AG10803 (cell line): Measurements from ENCODE around the gene TBC1D9.
A peak's percentile ranks its signal among the peaks of the same experiment; 100 is the strongest.

ENCODE experiments used
- DNase-seq: peaks from one replicate; pipeline ENCODE4 v3.0.0; 2010; ENCODE audit warnings: low read depth
- H3K4me3 ChIP-seq: 2 replicates; pipeline ENCODE4 v1.5.1; 2011; ENCODE audit warnings: mild to moderate bottlenecking, low read length, control low read depth
- TF ChIP-seq, protein P1 (sequence below): conservative IDR thresholded peaks from 2 replicates; pipeline ENCODE4 v1.5.1; 2011; ENCODE audit warnings: mild to moderate bottlenecking, low read length, control low read depth, inconsistent platforms

TBC1D9 gene

DNA sequence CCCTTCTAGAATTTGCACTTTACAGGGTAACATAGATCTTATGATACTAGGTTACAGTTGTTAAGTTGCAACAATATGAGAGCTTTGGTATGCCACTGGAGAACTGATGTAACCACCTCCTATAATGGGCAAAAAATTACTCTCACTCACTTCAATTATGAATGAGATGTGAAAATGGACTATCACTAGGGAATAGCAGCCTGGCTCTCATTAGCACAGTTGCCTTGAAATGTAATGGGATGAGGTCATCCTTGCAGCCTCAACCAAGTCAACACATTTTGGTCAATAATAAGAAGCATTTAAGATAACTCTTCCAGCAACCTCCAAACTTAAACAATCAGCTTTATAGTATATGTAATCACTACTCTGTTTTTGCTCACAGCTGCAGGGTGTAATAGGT is 69.4 kb downstream of the TBC1D9 start:
- H3K4me3 ChIP-seq, result no peak overlapping the region
- TF ChIP-seq, protein P1, sequence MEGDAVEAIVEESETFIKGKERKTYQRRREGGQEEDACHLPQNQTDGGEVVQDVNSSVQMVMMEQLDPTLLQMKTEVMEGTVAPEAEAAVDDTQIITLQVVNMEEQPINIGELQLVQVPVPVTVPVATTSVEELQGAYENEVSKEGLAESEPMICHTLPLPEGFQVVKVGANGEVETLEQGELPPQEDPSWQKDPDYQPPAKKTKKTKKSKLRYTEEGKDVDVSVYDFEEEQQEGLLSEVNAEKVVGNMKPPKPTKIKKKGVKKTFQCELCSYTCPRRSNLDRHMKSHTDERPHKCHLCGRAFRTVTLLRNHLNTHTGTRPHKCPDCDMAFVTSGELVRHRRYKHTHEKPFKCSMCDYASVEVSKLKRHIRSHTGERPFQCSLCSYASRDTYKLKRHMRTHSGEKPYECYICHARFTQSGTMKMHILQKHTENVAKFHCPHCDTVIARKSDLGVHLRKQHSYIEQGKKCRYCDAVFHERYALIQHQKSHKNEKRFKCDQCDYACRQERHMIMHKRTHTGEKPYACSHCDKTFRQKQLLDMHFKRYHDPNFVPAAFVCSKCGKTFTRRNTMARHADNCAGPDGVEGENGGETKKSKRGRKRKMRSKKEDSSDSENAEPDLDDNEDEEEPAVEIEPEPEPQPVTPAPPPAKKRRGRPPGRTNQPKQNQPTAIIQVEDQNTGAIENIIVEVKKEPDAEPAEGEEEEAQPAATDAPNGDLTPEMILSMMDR, result no peak
- DNase-seq, result peak; percentile 80

DNA sequence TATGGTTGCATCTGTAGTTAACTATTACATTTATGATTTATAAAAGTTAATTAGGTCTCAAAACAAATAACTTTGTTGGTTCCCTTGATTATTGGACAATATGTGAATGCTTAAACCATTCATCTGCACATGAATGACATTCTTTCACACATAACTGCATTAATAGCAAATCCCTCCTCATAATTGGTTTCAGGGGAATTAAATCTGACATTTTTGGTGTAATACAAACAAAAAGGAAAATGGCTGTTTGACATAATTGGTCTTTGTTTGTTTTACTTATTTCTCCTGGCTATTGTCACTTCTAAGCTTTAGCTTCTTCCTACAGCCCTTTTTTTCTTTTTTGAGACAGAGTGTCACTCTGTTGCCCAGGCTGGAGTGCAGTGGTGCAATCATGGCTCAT is 71.9 kb downstream of the TBC1D9 start:
- H3K4me3 ChIP-seq, result no peak overlapping the region
- TF ChIP-seq, protein P1, result no peak
- no peak for DNase-seq

DNA sequence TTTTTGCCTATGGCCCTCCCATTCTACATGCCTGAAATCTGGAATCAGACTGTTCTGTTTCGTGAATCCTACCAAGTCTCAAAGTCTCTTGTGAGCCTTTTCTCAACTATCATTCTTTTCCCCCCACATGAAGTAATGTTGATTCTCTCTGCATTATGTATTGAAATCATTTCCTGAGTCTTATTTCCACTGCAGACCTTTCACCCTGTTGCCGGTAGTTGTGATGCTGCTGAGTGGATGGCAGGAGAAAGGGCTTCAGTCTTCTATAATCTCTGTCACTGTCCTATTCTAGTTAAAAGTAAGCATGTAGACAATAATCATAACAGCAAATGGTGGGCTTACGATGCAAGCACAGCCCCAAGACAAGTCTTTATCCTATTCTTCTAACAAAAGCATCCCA is 75.0 kb downstream of the TBC1D9 start:
- H3K4me3 ChIP-seq, result no peak overlapping the region
- no peak for DNase-seq
- TF ChIP-seq, protein P1, result no peak

DNA sequence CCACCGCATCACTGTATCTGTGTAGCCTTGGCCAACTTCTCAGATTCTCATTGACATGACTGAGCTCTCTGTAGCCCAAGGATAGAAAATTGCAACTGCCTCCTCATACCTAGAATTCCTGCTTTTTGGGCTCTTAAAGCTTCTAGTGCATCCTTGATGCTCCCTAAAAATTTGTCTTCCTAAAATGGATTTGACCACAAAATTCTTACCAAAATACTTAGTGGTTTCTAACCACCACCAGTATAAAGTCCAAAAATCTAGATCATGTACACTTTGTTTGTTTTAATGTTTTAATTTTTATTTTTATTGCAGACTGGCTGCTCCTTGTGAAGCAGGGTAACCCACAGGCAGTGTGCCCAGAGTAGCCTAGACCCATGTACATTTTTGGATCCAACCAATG is 75.5 kb downstream of the TBC1D9 start:
- DNase-seq, result peak; percentile 28
- no peak overlapping the region for H3K4me3 ChIP-seq
- TF ChIP-seq, protein P1, result no peak

DNA sequence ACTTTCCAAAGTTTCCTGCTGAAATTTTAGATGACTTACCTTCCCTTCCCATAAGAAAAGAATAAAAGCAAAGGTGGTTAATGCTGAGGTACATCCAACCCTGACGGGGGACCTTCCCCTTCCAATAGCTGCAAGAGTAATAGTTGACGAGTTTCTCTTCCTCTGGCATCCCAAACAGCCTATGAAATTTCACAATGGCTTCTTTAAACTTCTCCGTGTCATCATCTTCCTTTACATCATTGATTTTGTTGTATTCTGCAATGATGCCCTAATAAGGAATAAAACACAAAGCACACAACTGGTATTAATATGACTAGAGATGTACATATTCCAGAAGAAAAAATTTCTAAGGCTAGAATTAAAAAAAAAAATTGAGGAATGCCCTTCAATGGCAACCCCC is 76.6 kb downstream of the TBC1D9 start:
- H3K4me3 ChIP-seq, result no peak overlapping the region
- TF ChIP-seq, protein P1, result no peak
- no peak for DNase-seq

DNA sequence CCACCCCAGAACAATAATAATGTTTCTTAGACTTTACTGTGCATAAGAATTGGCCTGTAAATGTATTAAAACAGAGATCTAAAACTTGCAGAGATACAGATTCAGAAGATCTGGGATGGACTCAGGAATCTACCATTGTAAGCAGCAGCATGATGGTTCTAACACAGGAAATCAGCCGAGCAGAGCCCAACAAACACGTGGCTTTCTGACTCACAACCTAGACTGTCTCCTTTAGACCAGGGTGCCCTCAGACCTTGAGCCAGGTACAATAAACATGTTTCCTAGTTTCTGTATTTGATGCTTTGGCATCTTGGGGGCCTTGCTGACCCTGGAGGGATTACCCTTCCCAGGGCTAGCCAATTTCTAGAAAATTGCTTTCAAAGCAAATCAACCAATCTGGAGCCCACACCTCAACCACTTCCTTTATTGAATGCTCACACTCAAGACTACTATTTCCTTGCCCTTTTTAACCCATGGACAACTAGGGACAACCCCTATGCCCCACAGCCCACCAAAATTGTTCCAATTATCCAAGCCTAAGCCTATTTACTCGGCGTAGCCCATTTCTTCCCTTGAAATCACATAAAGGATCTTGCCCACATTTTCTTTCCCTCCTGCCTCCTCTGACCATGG is 80.5 kb downstream of the TBC1D9 start:
- no peak for DNase-seq
- TF ChIP-seq, protein P1, result no peak
- H3K4me3 ChIP-seq, result no peak overlapping the region

DNA sequence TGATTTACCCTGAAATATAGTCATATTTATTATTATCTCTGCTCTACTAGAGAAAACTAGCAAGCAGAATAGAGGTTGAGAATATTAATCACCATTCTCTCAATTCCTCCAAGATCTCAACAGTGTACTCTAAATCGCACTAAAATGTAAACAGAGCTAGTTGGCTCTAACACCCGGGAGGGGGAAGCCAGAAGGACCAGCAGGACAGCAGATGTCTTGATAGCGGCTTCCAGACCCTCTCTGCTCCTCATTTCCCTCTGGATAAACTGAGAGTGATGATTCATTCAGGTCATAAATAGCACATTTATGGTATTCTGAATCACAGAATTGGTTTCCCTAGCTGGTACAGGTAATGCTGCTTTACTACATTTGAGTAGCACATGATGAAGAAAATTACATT is 82.5 kb downstream of the TBC1D9 start:
- DNase-seq, result peak; percentile 73
- TF ChIP-seq, protein P1, result no peak
- no peak overlapping the region for H3K4me3 ChIP-seq
